Osteoblast (primary cell): ENCODE measurements around the gene DEDD2. TPM values are rescaled to one million over a fixed set of nuclear protein-coding genes. Genes with fewer than 3 reads are reported as not detected.

Experiments
- DNase-seq: peaks from one replicate; pipeline ENCODE4 v3.0.0; 2011; ENCODE audit warnings: low spot score, mixed read lengths; ENCODE audit not compliant: insufficient read length; ENCODE audit errors: missing footprints
- H2AFZ ChIP-seq: 2 replicates; pipeline ENCODE4 v1.6.0; 2011; ENCODE audit warnings: mild to moderate bottlenecking, low read length
- H3K27ac ChIP-seq: 2 replicates; pipeline ENCODE4 v1.5.1; 2011; ENCODE audit warnings: mild to moderate bottlenecking, low read depth, low read length, moderate library complexity
- H3K27me3 ChIP-seq: 2 replicates; pipeline ENCODE4 v1.6.0; 2012; ENCODE audit warnings: mild to moderate bottlenecking, control low read depth, inconsistent platforms, low read length, moderate library complexity; ENCODE audit not compliant: insufficient read depth
- H3K36me3 ChIP-seq: 2 replicates; pipeline ENCODE4 v1.5.1; 2011; ENCODE audit warnings: mild to moderate bottlenecking, low read length, control low read depth, moderate library complexity; ENCODE audit not compliant: insufficient read depth
- H3K4me1 ChIP-seq: 2 replicates; pipeline ENCODE4 v1.5.1; 2011; ENCODE audit warnings: mild to moderate bottlenecking, low read length, control low read depth, moderate library complexity; ENCODE audit not compliant: insufficient read depth
- H3K4me2 ChIP-seq: 2 replicates; pipeline ENCODE4 v1.6.0; 2011; ENCODE audit warnings: mild to moderate bottlenecking, low read length; ENCODE audit not compliant: insufficient read depth
- H3K4me3 ChIP-seq: fragments of 200-600 bp; sonication (generic); 3 replicates; pipeline ENCODE4 v1.5.1; 2012; ENCODE audit warnings: mild to moderate bottlenecking, low read length, inconsistent platforms; ENCODE audit not compliant: insufficient read depth
- H3K79me2 ChIP-seq: 2 replicates; pipeline ENCODE4 v1.6.0; 2012; ENCODE audit warnings: mild to moderate bottlenecking, low read length, control low read depth, inconsistent platforms; ENCODE audit not compliant: insufficient read depth
- H3K9me3 ChIP-seq: 2 replicates; pipeline ENCODE4 v1.5.1; 2011; ENCODE audit warnings: low read depth, low read length, control low read depth
- H4K20me1 ChIP-seq: 2 replicates; pipeline ENCODE4 v1.6.0; 2012; ENCODE audit warnings: mild to moderate bottlenecking, low read length, control low read depth; ENCODE audit not compliant: insufficient read depth
- CTCF ChIP-seq: IDR thresholded peaks from 2 replicates; pipeline ENCODE4 v1.5.1; 2011; ENCODE audit warnings: mild to moderate bottlenecking, low read depth, low read length, moderate library complexity; ENCODE audit errors: extremely low read depth
- total RNA-seq: library from RNA; depleted of rRNA; stranded (reverse); fragments of >200 nt; gene quantifications from 2 replicates; pipeline ENCODE4 v1.2.3, GENCODE V29; 2012

The DEDD2 gene
- total RNA-seq, 1 donor: 19.9 TPM

GRCh38 chr19:42176649-42176989, 40.9 kb downstream of the DEDD2 start:
- no peak for TF ChIP-seq CTCF
- H3K27me3 ChIP-seq: peaks cover 62% of the 10 kb centered on the region
- peak; percentile 93 for DNase-seq

GRCh38 chr19:42175952-42176648, 41.4 kb downstream of the DEDD2 start:
- Histone ChIP-seq H3K27ac (no peak overlapping the region), H3K4me3 (peak overlapping the region; percentile 66), H3K36me3 (no peaks in the 10 kb centered on the region), H3K9me3 (no peaks in the 10 kb centered on the region), H2AFZ (peak overlapping the region; percentile 82), H3K4me2 (peak overlapping the region; percentile 85), H3K4me1 (peaks cover 6% of the 10 kb centered on the region), H4K20me1 (no peaks in the 10 kb centered on the region), H3K27me3 (peaks cover 64% of the 10 kb centered on the region), H3K79me2 (no peaks in the 10 kb centered on the region)
- TF ChIP-seq CTCF: no peak
- peak; percentile 93 for DNase-seq

More at GRCh38 chr19:42176649-42176989, 40.9 kb downstream of the DEDD2 start:
- H2AFZ ChIP-seq: peak overlapping the region; percentile 82
- H3K36me3 ChIP-seq: no peaks in the 10 kb centered on the region
- H3K27ac ChIP-seq: no peak overlapping the region
- H3K4me1 ChIP-seq: peaks cover 6% of the 10 kb centered on the region
- no peaks in the 10 kb centered on the region for H3K9me3 ChIP-seq
- no peaks in the 10 kb centered on the region for H3K79me2 ChIP-seq
- H4K20me1 ChIP-seq: no peaks in the 10 kb centered on the region
- H3K4me3 ChIP-seq: peak overlapping the region; percentile 66
- H3K4me2 ChIP-seq: peak overlapping the region; percentile 85

- Histone ChIP-seq H3K27me3 (peaks cover 55% of the 10 kb centered on the region), H3K4me1 (peaks cover 6% of the 10 kb centered on the region), H3K27ac (no peak overlapping the region), H3K9me3 (no peaks in the 10 kb centered on the region), H4K20me1 (no peaks in the 10 kb centered on the region), H3K79me2 (no peaks in the 10 kb centered on the region), H3K4me2 (no peak overlapping the region), H2AFZ (no peak overlapping the region), H3K36me3 (no peaks in the 10 kb centered on the region), H3K4me3 (no peak overlapping the region)
- TF ChIP-seq CTCF: no peak
- no peak for DNase-seq
Observed at GRCh38 chr19:42174958-42175734, 42.3 kb downstream of the DEDD2 start.

GRCh38 chr19:42174188-42174587, 43.3 kb downstream of the DEDD2 start:
- H3K27ac ChIP-seq: no peak overlapping the region
- DNase-seq: no peak
- H3K36me3 ChIP-seq: no peaks in the 10 kb centered on the region
- no peak overlapping the region for H2AFZ ChIP-seq
- H3K27me3 ChIP-seq: peaks cover 48% of the 10 kb centered on the region
- no peak for TF ChIP-seq CTCF
- no peak overlapping the region for H3K4me2 ChIP-seq
- no peaks in the 10 kb centered on the region for H4K20me1 ChIP-seq
- H3K4me1 ChIP-seq: peaks cover 6% of the 10 kb centered on the region
- H3K79me2 ChIP-seq: no peaks in the 10 kb centered on the region
- no peak overlapping the region for H3K4me3 ChIP-seq
- H3K9me3 ChIP-seq: no peaks in the 10 kb centered on the region
